ENCODE measurements around the gene GPR152.
"Not testable (repeated sequence)": the region's sequence is repeated elsewhere in the genome, so short reads cannot be mapped to it uniquely, and the experiment has no call there.

GPR152 gene

DNA sequence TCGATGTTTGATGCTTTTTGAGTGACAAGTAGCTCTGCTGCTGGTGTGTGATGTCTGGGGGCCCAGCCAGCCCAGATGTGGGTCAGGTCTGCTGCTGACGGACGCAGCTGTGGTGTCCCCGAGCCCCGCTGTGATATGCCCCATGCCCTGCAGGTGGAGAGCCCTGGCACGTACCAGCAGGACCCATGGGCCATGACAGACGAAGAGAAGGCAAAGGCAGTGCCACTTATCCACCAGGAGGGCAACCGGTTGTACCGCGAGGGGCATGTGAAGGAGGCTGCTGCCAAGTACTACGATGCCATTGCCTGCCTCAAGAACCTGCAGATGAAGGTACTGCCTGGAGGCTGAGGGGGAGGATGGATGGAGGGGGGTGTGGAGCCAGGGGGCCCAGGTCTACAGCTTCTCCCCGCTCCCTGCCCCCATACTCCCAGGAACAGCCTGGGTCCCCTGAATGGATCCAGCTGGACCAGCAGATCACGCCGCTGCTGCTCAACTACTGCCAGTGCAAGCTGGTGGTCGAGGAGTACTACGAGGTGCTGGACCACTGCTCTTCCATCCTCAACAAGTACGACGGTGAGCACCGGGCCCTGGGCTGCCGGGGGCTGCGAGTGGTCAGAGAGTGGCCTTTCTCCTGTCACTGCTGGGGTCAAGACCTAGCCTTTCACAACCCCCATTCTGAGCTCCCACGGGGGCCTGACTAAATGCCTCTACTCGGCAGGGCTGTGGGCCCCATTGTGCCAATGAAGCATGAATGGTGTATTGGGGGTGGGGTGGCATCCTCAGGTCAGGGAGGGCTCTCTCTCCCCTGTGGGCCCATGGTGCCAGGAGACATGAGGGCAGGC, 37.6 kb upstream of the GPR152 start:
- TF ChIP-seq, protein P1, sequence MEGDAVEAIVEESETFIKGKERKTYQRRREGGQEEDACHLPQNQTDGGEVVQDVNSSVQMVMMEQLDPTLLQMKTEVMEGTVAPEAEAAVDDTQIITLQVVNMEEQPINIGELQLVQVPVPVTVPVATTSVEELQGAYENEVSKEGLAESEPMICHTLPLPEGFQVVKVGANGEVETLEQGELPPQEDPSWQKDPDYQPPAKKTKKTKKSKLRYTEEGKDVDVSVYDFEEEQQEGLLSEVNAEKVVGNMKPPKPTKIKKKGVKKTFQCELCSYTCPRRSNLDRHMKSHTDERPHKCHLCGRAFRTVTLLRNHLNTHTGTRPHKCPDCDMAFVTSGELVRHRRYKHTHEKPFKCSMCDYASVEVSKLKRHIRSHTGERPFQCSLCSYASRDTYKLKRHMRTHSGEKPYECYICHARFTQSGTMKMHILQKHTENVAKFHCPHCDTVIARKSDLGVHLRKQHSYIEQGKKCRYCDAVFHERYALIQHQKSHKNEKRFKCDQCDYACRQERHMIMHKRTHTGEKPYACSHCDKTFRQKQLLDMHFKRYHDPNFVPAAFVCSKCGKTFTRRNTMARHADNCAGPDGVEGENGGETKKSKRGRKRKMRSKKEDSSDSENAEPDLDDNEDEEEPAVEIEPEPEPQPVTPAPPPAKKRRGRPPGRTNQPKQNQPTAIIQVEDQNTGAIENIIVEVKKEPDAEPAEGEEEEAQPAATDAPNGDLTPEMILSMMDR (IDR thresholded peaks at IDR 0.05; ENCODE audit: insufficient read depth, low read length, missing control alignments) = no peak
- CTCF ChIA-PET = interaction anchor here (1.3 kb wide), 1 partner anchor 139 kb away, joined by 3 read pairs; no protein-coding TSS in a partner anchor
- DNase-seq (ENCODE audit: low read depth, low spot score) = no peak
- H3K4me3 ChIP-seq (ENCODE audit: low read depth, low read length) = no peak overlapping the region
- POLR2A ChIA-PET = interaction anchor here (0.6 to 1.5 kb wide), 3 partner anchors 7 to 58 kb away, joined by 3 to 7 read pairs (median 4); partner anchors contain the start of gene AIP

- no peak for DNase-seq (ENCODE audit: low read depth, low spot score)
- CTCF ChIA-PET = no interaction called here
- POLR2A ChIA-PET = interaction anchor here (1.1 kb wide), 1 partner anchor 10 kb away, joined by 4 read pairs; no protein-coding TSS in a partner anchor
- TF ChIP-seq, protein P1 (IDR thresholded peaks at IDR 0.05; ENCODE audit: insufficient read depth, low read length, missing control alignments) = no peak
- no peak overlapping the region for H3K4me3 ChIP-seq (ENCODE audit: low read depth, low read length)
These were observed 36.8 kb upstream of the GPR152 start for GRCh38 chr11:67489203-67489884.

DNA sequence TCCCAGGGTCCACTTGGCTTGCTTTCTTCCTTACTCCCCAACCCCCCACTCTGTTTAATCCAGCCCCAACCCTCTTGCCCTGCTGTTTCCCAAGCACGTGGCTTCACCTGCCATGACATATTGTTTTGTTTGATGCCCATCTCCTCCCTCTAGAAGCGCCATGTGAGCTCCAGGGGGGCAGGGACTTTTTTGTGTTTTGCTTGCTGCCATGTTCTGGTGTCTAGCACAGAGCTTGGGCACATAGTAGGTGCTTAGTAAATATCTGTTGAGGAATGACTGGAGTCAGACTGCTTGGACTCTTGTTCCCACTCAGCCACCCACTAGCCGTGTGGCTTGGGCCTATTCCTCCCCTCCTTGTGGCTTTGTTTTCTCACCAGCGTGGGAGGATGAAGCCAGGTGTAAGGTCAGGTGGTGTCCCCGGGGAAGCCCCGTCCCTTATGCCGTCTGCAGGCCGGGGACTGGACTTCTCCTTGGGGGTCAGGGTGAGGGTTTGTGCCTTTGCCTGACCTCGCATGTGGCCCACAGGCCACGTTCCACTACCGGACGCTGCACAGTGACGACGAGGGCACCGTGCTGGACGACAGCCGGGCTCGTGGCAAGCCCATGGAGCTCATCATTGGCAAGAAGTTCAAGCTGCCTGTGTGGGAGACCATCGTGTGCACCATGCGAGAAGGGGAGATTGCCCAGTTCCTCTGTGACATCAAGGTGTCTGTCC, 34.1 kb upstream of the GPR152 start:
- TF ChIP-seq, protein P1 (IDR thresholded peaks at IDR 0.05; ENCODE audit: insufficient read depth, low read length, missing control alignments) = no peak
- ChIA-PET POLR2A (no interaction called here), CTCF (no interaction called here)
- no peak for DNase-seq (ENCODE audit: low read depth, low spot score)
- no peak overlapping the region for H3K4me3 ChIP-seq (ENCODE audit: low read depth, low read length)

DNA sequence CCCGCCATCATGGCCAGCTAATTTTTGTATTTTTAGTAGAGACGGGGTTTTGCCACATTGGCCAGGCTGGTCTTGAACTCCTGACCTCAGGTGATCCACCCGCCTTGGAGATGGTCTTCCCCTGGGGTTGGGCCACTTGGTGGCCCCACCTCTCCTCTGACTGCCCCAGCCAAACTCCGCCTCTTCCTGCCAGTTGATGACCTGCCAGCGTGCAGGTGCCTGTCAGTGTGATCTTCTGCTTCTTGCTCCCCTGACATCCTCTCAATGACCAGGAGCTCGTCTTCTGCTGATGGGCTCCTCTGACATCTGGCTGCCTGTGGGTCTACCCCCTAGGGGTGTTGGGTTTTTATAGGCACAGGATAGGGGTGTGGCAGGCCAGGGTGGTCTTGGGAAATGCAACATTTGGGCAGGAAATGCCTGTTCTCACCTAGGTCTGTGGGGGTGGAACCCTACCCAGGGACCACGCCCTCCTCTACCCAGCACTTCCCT, 33.4 kb upstream of the GPR152 start:
- H3K4me3 ChIP-seq (ENCODE audit: low read depth, low read length); DNase-seq (ENCODE audit: low read depth, low spot score); POLR2A ChIA-PET: not testable (repeated sequence)
- CTCF ChIA-PET = interaction anchor here (1.9 kb wide), 1 partner anchor 20 kb away, joined by 4 read pairs; the partner anchor contains the start of gene PITPNM1

DNA sequence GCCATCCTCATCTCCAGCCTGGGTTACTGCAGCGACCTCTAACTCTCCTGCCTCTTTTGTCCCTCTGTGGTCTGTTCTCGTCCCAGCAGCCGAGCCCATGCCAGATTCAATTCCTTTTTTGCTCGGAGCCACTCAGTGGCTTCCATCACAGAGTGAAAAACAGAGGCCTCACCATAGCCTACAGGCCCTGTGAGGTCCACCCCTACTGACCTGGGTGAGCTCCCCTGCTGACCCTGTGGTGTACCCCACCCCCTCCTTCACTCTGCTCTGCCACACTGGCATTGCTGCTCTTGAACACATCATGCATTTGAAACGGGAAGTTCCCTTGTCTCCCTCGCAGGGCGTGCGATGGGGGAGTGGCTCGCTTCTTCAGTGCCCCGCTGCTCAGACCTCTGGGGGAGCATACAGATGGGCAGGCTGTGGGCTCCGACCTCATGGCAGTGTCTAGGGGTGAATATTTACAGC, 32.4 kb upstream of the GPR152 start:
- DNase-seq (ENCODE audit: low read depth, low spot score) = no peak
- H3K4me3 ChIP-seq (ENCODE audit: low read depth, low read length) = no peak overlapping the region
- ChIA-PET POLR2A (no interaction called here), CTCF (interaction anchor here (1.9 kb wide), 1 partner anchor 21 kb away, joined by 4 read pairs; the partner anchor contains the start of gene PITPNM1)
- TF ChIP-seq, protein P1 (IDR thresholded peaks at IDR 0.05; ENCODE audit: insufficient read depth, low read length, missing control alignments) = no peak

- TF ChIP-seq, protein P1 (IDR thresholded peaks at IDR 0.05; ENCODE audit: insufficient read depth, low read length, missing control alignments) = no peak
- peak overlapping the region; percentile 79 for H3K4me3 ChIP-seq (ENCODE audit: low read depth, low read length)
- CTCF ChIA-PET = interaction anchor here (1.9 kb wide), 1 partner anchor 22 kb away, joined by 4 read pairs; the partner anchor contains the start of gene PITPNM1
- no peak for DNase-seq (ENCODE audit: low read depth, low spot score)
- POLR2A ChIA-PET = no interaction called here
These were observed 31.5 kb upstream of the GPR152 start for GRCh38 chr11:67483831-67484665.
